ENCODE results near the gene PTGES. TPM values are rescaled to one million over a fixed set of nuclear protein-coding genes. Genes with fewer than 3 reads are reported as not detected.
A peak's percentile ranks its signal among the peaks of the same experiment; 100 is the strongest.

Gene PTGES
- total RNA-seq, 1 experiment from 2014 or later: 0.34 TPM

DNA sequence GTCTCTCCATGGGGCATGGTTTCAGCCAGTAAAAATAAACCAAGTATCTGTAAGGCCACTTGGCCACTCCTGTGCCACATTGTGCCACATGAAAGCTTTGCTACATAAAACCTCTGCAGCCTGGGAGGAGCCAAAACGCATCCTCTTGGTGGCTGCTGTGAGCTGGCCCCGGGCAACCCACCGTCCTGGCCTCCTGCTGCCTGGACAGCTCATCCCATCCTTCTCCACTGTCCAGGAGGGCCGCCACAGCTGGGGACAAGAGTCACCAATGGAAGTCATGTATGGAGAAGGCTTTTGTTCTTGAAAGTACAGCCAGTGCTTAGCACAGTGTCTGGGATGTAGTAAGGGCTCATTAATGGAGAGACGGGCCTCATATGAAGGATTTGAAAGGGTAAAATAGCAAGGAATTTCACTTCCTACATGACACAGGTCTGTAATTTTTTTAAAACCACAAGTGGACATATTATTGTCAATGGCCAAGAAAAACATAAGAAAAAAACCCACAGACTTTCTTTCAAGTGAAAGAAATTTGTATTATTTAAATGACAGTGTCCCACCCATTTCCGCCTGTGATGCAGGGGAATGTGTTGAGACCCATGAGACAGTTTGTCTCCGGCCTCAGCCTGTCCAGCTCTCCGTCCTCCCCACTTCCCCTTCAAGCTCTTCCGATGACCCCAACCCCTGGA lies 6.6 kb downstream of the PTGES start:
- DNase-seq (ENCODE audit: low read depth): no peak

DNA sequence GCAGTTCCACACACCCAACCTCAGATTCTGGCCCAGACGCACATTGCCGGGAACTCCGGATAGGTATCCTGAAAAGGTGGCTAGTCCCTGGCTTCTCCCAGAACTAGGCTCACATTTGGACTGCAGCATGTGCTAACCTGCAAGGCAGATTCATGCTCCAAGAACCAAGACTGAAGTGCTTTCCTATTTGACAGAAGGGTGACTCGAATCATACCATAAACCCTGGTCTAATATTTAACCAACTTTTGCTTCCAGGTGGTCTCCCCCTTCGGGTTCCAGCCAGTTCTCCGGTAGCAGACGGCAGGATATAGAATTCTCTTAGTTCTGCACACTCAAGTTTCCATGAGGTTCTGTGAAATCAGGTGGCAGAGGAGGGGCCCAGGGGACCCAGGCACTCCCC lies 7.6 kb downstream of the PTGES start:
- no peak for DNase-seq (ENCODE audit: low read depth)

- no peak for DNase-seq (ENCODE audit: low read depth)
Observed at GRCh38 chr9:129740666-129741464, 12.0 kb downstream of the PTGES start.

- no peak for DNase-seq (ENCODE audit: low read depth)
Observed at GRCh38 chr9:129740174-129740573, 12.7 kb downstream of the PTGES start.

DNA sequence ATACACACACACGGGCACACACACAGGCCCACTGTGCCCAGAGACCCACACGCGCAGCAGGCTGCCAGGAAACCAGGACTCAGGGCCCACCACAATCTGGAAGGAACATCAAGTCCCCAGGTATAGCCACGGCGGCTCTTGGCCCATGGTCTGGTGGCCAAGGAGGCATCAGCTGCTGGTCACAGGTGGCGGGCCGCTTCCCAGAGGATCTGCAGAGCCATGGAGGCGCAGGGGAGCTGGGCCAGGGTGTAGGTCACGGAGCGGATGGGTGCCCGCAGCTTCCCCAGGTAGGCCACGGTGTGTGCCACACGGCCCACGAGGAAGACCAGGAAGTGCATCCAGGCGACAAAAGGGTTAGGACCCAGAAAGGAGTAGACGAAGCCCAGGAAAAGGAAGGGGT lies 13.4 kb downstream of the PTGES start:
- no peak for DNase-seq (ENCODE audit: low read depth)

- DNase-seq (ENCODE audit: low read depth): peak; percentile 37
Observed at GRCh38 chr9:129737479-129738274, 15.2 kb downstream of the PTGES start.

- DNase-seq (ENCODE audit: low read depth): no peak
Observed at GRCh38 chr9:129736334-129736733, 16.5 kb downstream of the PTGES start.

- DNase-seq (ENCODE audit: low read depth): no peak
Observed at GRCh38 chr9:129735546-129735945, 17.3 kb downstream of the PTGES start.

GRCh38 chr9:129733632-129733953 lies 19.2 kb downstream of the PTGES start:
- DNase-seq (ENCODE audit: low read depth): no peak

GRCh38 chr9:129732946-129733631 lies 19.8 kb downstream of the PTGES start:
- no peak for DNase-seq (ENCODE audit: low read depth)

DNA sequence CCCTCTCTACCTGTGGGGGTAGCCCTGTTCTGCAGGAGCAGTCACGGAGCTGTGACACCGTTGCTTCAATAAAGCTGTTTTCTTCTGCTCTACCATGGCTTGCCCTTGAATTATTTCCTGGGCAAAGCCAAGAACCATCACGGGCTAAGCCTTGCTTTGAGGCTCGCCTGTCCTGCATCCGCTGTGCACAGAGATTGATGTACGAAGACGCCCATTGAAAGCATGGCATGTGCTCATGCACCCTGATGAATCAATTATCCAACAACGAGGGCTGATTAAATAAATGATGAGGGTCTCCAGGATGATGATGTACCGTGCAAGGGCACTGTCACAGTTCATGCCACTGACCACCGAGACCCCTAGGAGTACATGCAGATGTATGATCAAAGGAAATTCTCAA lies 20.7 kb downstream of the PTGES start:
- no peak for DNase-seq (ENCODE audit: low read depth)

DNA sequence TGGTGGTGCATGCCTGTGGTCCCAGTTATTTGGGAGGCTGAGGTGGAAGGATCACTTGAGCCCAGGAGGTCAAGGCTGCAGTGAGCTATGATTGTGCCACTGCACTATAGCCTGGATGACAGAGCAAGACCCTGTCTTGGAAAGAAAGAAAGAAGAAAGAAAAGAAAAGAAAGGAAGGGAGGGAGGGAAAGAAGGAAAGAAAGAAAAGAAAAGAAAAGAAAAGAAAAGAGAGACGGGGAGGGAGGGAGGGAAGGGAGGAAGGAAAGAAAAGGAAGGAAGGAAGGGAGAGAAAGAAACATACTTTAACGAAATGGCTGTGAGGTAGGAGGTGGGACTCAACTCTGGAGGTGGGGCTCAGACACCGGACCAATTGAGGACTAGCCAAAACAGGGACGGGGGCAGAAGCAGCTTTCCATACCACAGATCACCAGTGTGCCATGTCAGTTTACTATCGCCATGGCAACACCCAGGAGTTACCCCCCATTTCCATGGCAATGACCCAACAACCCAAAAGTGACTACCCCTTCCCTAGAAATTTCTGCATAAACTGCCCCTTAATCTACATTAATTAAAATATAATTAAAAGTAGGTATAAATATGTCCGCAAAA lies 21.3 kb downstream of the PTGES start:
- DNase-seq (ENCODE audit: low read depth): no peak

GRCh38 chr9:129728744-129729143 lies 24.1 kb downstream of the PTGES start:
- no peak for DNase-seq (ENCODE audit: low read depth)

DNA sequence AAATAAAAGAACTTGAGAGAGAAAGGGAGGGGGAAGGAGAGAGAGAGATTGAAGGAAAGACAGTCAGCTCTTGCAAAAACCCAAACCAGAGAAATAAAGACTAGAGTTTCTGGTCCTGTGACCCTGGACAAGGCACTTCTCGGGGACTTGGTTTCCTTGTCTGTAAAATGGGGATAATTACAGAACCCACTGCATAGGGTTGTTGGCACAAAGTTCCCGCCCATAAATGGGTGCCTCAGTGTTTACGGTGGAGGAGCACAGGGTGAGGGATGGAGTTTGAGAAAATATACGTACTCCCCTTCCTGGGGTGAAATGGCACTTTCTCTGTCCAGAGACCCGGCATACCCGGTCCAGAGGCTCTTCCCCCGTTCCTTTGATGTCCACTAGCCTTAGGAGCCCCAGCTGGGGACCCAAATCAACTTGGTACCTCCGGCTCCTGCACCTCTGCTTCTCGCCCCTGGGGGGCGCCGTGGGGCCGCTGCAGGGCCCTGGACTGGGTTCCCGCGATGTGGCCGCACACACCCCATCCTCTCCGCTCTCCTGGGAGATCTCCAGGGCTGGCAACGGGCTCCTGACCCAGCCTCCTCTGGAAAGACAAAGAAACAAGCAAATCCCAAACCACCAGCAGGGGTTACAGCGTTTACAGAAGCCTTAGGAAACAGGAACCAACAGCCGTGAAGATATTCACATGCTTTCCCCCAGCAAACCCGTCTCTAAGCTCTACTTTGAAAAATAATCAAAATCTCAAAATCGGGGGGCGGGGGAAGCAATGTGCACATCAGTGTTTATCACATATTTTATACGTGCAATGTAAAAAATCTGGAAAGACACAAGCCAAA lies 26.3 kb downstream of the PTGES start:
- DNase-seq (ENCODE audit: low read depth): peak; percentile 76

GRCh38 chr9:129725795-129726251 lies 27.0 kb downstream of the PTGES start:
- DNase-seq (ENCODE audit: low read depth): no peak

DNA sequence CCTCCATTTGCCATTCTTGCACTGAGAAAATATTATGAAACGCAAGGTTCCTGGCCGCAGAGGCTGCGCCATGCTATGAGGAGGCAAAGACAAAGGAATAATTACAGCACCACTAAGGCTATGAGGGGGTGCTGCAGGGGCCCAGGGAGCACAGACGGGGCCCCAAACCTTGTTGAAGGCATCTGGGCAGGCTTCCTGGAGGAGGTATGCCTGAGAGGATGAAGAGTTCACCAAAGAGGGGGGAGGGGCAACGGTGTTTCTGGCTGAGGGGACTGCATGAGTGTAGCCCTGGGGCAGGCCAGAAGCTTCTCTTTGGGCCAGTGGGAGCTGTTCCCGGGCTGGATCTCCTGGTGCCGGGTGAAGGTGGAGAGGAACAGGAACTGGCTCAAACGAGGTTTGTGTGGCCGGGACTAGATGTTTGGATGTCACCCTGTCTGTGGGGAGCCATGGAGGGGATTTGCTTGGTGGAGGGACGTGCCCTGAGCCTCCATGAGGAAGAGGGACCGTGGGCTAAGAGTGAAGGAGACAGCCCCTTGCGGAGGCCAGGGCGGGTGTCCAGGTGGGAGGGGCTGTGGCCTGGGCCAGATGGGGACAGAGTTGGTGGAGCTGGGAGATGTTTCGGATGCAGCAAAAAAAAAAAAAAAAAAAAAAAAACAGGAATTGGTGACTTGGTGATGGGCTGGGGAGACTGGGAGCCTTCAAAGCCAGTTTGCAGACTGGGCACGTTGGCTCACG lies 28.2 kb downstream of the PTGES start:
- no peak for DNase-seq (ENCODE audit: low read depth)

DNA sequence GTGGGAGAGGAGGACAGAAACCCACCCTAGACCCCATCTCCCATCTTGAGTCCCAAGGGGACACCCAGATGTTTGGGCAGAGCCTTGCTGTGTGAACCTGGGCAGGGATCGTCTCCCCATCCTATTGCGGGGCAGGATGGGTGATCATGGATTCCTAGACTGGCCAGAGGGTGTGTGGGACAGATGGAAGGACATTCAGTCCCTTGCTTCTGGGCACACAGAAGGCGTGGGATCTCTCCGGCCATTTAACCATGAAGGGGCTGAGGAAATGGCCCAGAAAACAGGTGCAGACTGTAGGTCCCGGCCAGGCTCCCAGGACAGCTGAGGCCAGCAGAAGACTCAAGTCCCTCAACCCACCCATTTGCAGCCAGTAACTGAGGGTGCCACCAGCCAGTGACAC lies 29.9 kb downstream of the PTGES start:
- no peak for DNase-seq (ENCODE audit: low read depth)

DNA sequence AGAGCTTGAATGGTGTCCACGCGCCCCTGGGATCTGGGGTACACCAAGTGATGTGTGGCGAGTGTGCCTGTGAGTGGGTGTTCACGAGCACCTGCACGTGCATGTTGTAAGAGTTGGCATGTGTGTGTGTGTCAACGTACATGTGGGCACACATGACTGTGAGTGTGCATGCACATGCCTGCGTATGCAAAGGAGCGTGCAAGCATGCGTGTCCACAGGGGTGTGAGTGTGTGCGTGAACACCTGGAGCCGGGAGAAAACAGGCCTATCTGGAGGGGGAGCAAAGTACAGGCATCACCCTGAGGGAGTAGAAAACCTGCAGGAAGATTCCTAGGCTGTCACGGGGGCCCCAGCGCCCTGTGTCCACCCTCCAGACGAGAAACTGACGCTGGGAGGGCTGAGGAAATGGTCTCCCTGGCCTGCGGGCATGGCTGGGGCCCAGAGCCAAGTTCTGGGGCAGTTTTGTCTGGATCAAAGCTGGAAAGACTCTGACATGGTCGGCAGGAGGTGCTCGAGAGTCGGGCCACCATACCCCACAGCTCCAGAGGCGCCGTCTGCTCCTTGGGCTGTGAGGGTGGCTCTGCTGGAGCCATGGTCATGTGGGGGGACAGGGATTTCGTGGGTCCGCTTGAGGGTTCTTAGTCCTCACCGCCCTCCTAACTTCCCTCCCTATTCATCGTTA lies 31.8 kb downstream of the PTGES start:
- DNase-seq (ENCODE audit: low read depth): no peak

GRCh38 chr9:129720181-129720864 lies 32.5 kb downstream of the PTGES start:
- no peak for DNase-seq (ENCODE audit: low read depth)
